Breast epithelium (tissue), 3 donors: ENCODE measurements around the gene CAV1.

Source experiments
- POLR2A ChIP-seq: fragments of 450-650 bp; IDR thresholded peaks from one replicate; pipeline ENCODE4 v1.6.1; 2016; ENCODE audit warnings: antibody characterized with exemption, mild to moderate bottlenecking, moderate library complexity
- POLR2AphosphoS5 ChIP-seq, 3 donors: sonication (generic); formaldehyde crosslinking; IDR thresholded peaks; one replicate each; pipeline ENCODE4 v1.6.1; 2017; ENCODE audit warnings: antibody characterized with exemption in 3 of 3
- TF ChIP-seq, protein P1 (sequence below), 3 donors: fragments of 450-650 bp; IDR thresholded peaks; one replicate each; pipeline ENCODE4 v1.5.1; 2016 to 2017; ENCODE audit warnings: antibody characterized with exemption in 3 of 3, mild to moderate bottlenecking in 3 of 3, moderate library complexity in 3 of 3

DNA sequence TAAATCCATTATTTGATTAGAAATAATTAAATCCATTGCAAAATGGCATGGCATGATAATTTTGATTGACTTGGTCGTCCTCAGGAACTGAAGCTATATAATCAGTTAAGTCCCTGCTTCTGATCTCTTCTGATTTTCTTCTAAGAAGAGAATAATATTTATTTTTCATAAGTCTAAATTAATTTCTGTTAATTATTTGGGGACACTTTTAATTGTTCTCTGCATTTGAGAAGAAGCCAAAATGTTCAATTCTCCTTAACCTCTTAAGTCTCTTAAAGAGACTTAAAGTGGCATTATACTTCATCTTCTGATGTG is 67.2 kb downstream of the CAV1 start:
- TF ChIP-seq, protein P1, sequence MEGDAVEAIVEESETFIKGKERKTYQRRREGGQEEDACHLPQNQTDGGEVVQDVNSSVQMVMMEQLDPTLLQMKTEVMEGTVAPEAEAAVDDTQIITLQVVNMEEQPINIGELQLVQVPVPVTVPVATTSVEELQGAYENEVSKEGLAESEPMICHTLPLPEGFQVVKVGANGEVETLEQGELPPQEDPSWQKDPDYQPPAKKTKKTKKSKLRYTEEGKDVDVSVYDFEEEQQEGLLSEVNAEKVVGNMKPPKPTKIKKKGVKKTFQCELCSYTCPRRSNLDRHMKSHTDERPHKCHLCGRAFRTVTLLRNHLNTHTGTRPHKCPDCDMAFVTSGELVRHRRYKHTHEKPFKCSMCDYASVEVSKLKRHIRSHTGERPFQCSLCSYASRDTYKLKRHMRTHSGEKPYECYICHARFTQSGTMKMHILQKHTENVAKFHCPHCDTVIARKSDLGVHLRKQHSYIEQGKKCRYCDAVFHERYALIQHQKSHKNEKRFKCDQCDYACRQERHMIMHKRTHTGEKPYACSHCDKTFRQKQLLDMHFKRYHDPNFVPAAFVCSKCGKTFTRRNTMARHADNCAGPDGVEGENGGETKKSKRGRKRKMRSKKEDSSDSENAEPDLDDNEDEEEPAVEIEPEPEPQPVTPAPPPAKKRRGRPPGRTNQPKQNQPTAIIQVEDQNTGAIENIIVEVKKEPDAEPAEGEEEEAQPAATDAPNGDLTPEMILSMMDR (IDR thresholded peaks at IDR 0.05): no peak
- TF ChIP-seq POLR2A (no peak), POLR2AphosphoS5 (IDR thresholded peaks at IDR 0.05) (no peak)
